Fibroblast of lung (primary cell): ENCODE results near the gene CAMSAP3. TPM values are rescaled to one million over a fixed set of nuclear protein-coding genes. Genes with fewer than 3 reads are reported as not detected.

Experiments
- DNase-seq, 2 donors: peaks; one replicate each; pipeline versions ENCODE4 v3.0.0 to v3.0.0-alpha.2; 2010; ENCODE audit warnings: low read depth in 2 of 2
- H2AFZ ChIP-seq: 2 replicates; pipeline ENCODE4 v1.5.1; 2012; ENCODE audit warnings: low read length, control low read depth, inconsistent platforms
- H3K27ac ChIP-seq: 2 replicates; pipeline ENCODE4 v1.5.1; 2011; ENCODE audit warnings: low read length, control low read depth; ENCODE audit not compliant: insufficient read depth
- H3K27me3 ChIP-seq: 2 replicates; pipeline ENCODE4 v1.5.1; 2011; ENCODE audit warnings: mild to moderate bottlenecking, low read length; ENCODE audit not compliant: control insufficient read depth, insufficient read depth
- H3K36me3 ChIP-seq: 2 replicates; pipeline ENCODE4 v1.5.1; 2011; ENCODE audit warnings: low read length; ENCODE audit not compliant: control insufficient read depth, insufficient read depth
- H3K4me1 ChIP-seq: 2 replicates; pipeline ENCODE4 v1.5.1; 2011; ENCODE audit warnings: low read length; ENCODE audit not compliant: control insufficient read depth, insufficient read depth; ENCODE audit errors: extremely low read depth
- H3K4me2 ChIP-seq: 2 replicates; pipeline ENCODE4 v1.5.1; 2011; ENCODE audit warnings: low read length, control low read depth; ENCODE audit not compliant: insufficient read depth; ENCODE audit errors: extremely low read depth
- H3K4me3 ChIP-seq, 4 experiments: fragments of 200-600 bp in 1 of 4; sonication (generic) in 1 of 4; replicated peaks in 1 of 4; 2 replicates each; pipeline ENCODE4 v1.5.1; 2011 to 2016; ENCODE audit warnings: low read length in 4 of 4, low read depth in 3 of 4, mild to moderate bottlenecking in 3 of 4, control low read depth in 2 of 4, inconsistent platforms in 1 of 4, mixed read lengths in 1 of 4; ENCODE audit not compliant: insufficient read depth in 1 of 4; ENCODE audit errors: control extremely low read depth in 1 of 4
- H3K79me2 ChIP-seq: 2 replicates; pipeline ENCODE4 v1.5.1; 2012; ENCODE audit warnings: mild to moderate bottlenecking, low read length, inconsistent platforms; ENCODE audit not compliant: control insufficient read depth, insufficient read depth
- H3K9ac ChIP-seq: 2 replicates; pipeline ENCODE4 v1.5.1; 2011; ENCODE audit warnings: mild to moderate bottlenecking, low read length, control low read depth; ENCODE audit not compliant: insufficient read depth
- H3K9me3 ChIP-seq: 2 replicates; pipeline ENCODE4 v1.5.1; 2012; ENCODE audit warnings: low read depth, low read length; ENCODE audit not compliant: control insufficient read depth, insufficient read depth
- H4K20me1 ChIP-seq: 2 replicates; pipeline ENCODE4 v1.5.1; 2011; ENCODE audit warnings: low read length; ENCODE audit not compliant: control insufficient read depth, insufficient read depth; ENCODE audit errors: extremely low read depth
- CTCF ChIP-seq, 2 donors: IDR thresholded peaks in 1 of 2; conservative IDR thresholded peaks in 1 of 2; 1 replicate in 1 of 2; 2 replicates in 1 of 2; pipeline ENCODE4 v1.5.1; 2011 to 2012; ENCODE audit warnings: low read length in 2 of 2, control low read depth in 1 of 2, inconsistent platforms in 1 of 2, low read depth in 1 of 2, mild to moderate bottlenecking in 1 of 2
- EZH2 ChIP-seq: IDR thresholded peaks from 2 replicates; pipeline ENCODE4 v1.5.1; 2012; ENCODE audit warnings: low read length, control low read depth, mild to moderate bottlenecking; ENCODE audit errors: missing control alignments
- polyA plus RNA-seq, 2 donors: library from polyadenylated mRNA; depleted of rRNA in 1 of 2; stranded (reverse) in 1 of 2; unstranded in 1 of 2; fragments of >200 nt; gene quantifications; 2 replicates each; pipeline ENCODE4 v1.2.1, GENCODE V29; 2011 to 2012; ENCODE audit warnings: missing spikeins in 1 of 2
- total RNA-seq: library from RNA; depleted of rRNA; stranded (reverse); fragments of >200 nt; gene quantifications from 2 replicates; pipeline ENCODE4 v1.2.1, GENCODE V29; 2014

Gene CAMSAP3
- total and polyA plus RNA-seq, 2 donors (not counting 1 experiment from before 2014, with no cell fraction given) = not detected

GRCh38 chr19:7631577-7631976 lies 35.9 kb downstream of the CAMSAP3 start:
- H3K27ac ChIP-seq = no peak overlapping the region
- H3K36me3 ChIP-seq = no peaks in the 10 kb centered on the region
- peaks cover 40% of the 10 kb centered on the region for H3K79me2 ChIP-seq
- no peak for DNase-seq
- H3K27me3 ChIP-seq = peaks cover 6% of the 10 kb centered on the region
- no peaks in the 10 kb centered on the region for H4K20me1 ChIP-seq
- H2AFZ ChIP-seq = no peak overlapping the region
- peaks cover 9% of the 10 kb centered on the region for H3K4me1 ChIP-seq
- TF ChIP-seq CTCF (conservative IDR thresholded peaks at IDR 0.05 in 1 of 2, IDR thresholded peaks at IDR 0.05 in 1 of 2; ENCODE audit: low read depth in 1 of 2, low read length in 2 of 2) (no peak), EZH2 (no peak)
- no peak overlapping the region for H3K9ac ChIP-seq
- no peak overlapping the region for H3K4me2 ChIP-seq
- no peak overlapping the region for H3K4me3 ChIP-seq
- no peaks in the 10 kb centered on the region for H3K9me3 ChIP-seq

GRCh38 chr19:7632340-7633203 lies 36.9 kb downstream of the CAMSAP3 start:
- Histone ChIP-seq H3K9me3 (no peaks in the 10 kb centered on the region), H2AFZ (no peak overlapping the region), H3K9ac (no peak overlapping the region), H3K36me3 (no peaks in the 10 kb centered on the region), H3K4me2 (no peak overlapping the region), H4K20me1 (no peaks in the 10 kb centered on the region), H3K4me3 (no peak overlapping the region), H3K4me1 (peaks cover 9% of the 10 kb centered on the region), H3K27ac (no peak overlapping the region), H3K79me2 (peaks cover 30% of the 10 kb centered on the region), H3K27me3 (peaks cover 8% of the 10 kb centered on the region)
- TF ChIP-seq EZH2 (no peak), CTCF (conservative IDR thresholded peaks at IDR 0.05 in 1 of 2, IDR thresholded peaks at IDR 0.05 in 1 of 2; ENCODE audit: low read depth in 1 of 2, low read length in 2 of 2) (no peak)
- DNase-seq = no peak

GRCh38 chr19:7633698-7634097 lies 38.0 kb downstream of the CAMSAP3 start, which contains the start of gene PCP2:
Gene PCP2 (minus strand): TSS chr19:7633719. CDS start chr19:7633457, 262 bp downstream.
- Histone ChIP-seq H3K4me3 (no peak within 1 kb of the TSS), H3K79me2 (peaks cover 19% of the 10 kb centered on the region), H3K27me3 (peaks cover 8% of the 10 kb centered on the region), H3K36me3 (no peaks in the 10 kb centered on the region), H3K27ac (no peak within 1 kb of the TSS), H3K9me3 (no peaks in the 10 kb centered on the region), H4K20me1 (no peaks in the 10 kb centered on the region), H3K4me1 (peaks cover 5% of the 10 kb centered on the region), H3K9ac (no peak within 1 kb of the TSS), H2AFZ (no peak within 1 kb of the TSS), H3K4me2 (no peak within 1 kb of the TSS)
- DNase-seq = no peak
- TF ChIP-seq CTCF (conservative IDR thresholded peaks at IDR 0.05 in 1 of 2, IDR thresholded peaks at IDR 0.05 in 1 of 2; ENCODE audit: low read depth in 1 of 2, low read length in 2 of 2) (no peak), EZH2 (no peak)
